SU-DHL-6 (cell line): ENCODE measurements around the gene SLC7A7.
"Not testable (repeated sequence)": the region's sequence is repeated elsewhere in the genome, so short reads cannot be mapped to it uniquely, and the experiment has no call there.

Experiments used
- H2AFZ ChIP-seq: fragments of 200-600 bp; sonication (generic); 2 replicates; pipeline ENCODE4 v1.6.1; 2014; ENCODE audit warnings: low read depth, mild to moderate bottlenecking, moderate library complexity, mixed read lengths, antibody characterized with exemption, low read length; ENCODE audit not compliant: severe bottlenecking
- H3F3A ChIP-seq: fragments of 200-600 bp; shearing (Covaris generic); 2 replicates; pipeline ENCODE4 v1.6.0; 2016; ENCODE audit warnings: antibody characterized with exemption, mild to moderate bottlenecking; ENCODE audit not compliant: insufficient read depth
- H3K27ac ChIP-seq: fragments of 200-600 bp; sonication (generic); 2 replicates; pipeline ENCODE4 v1.5.1; 2016; ENCODE audit warnings: low read depth, mild to moderate bottlenecking, low read length, moderate library complexity, mixed read lengths
- H3K27me3 ChIP-seq: fragments of 200-600 bp; sonication (generic), shearing (Covaris generic); 2 replicates; pipeline ENCODE4 v1.6.0; 2014; ENCODE audit warnings: mild to moderate bottlenecking, low read length
- H3K36me3 ChIP-seq: fragments of 200-600 bp; sonication (generic); 2 replicates; pipeline ENCODE4 v1.6.1; 2014; ENCODE audit warnings: mild to moderate bottlenecking, low read length, mixed read lengths
- H3K4me2 ChIP-seq: fragments of 300-600, 200-600 bp; shearing (Covaris generic), sonication (generic); 2 replicates; pipeline ENCODE4 v1.6.0; 2014; ENCODE audit warnings: low read length, low read depth, mild to moderate bottlenecking; ENCODE audit not compliant: poor library complexity, severe bottlenecking
- H3K4me3 ChIP-seq: fragments of 200-600 bp; sonication (generic); 2 replicates; pipeline ENCODE4 v1.5.1; 2014; ENCODE audit warnings: antibody characterized with exemption, low read length, mild to moderate bottlenecking, mixed read lengths; ENCODE audit not compliant: insufficient read depth, poor library complexity, severe bottlenecking
- H3K79me2 ChIP-seq: fragments of 200-600 bp; sonication (generic); 2 replicates; pipeline ENCODE4 v1.6.1; 2014; ENCODE audit warnings: mild to moderate bottlenecking, low read length, moderate library complexity; ENCODE audit not compliant: insufficient read depth
- H3K9ac ChIP-seq: fragments of 200-600 bp; sonication (generic); 2 replicates; pipeline ENCODE4 v1.7.0; 2014; ENCODE audit warnings: mild to moderate bottlenecking, low read length
- H3K9me2 ChIP-seq: fragments of 200-600 bp; sonication (generic); replicated peaks from 2 replicates; pipeline ENCODE4 v1.6.1; 2014; ENCODE audit warnings: low read length; ENCODE audit not compliant: insufficient read depth
- H3K9me3 ChIP-seq: fragments of 200-600 bp; sonication (generic); 2 replicates; pipeline ENCODE4 v1.6.1; 2014; ENCODE audit warnings: low read length, mixed read lengths; ENCODE audit not compliant: insufficient read depth
- H4K20me1 ChIP-seq: fragments of 200-600 bp; sonication (generic); 2 replicates; pipeline ENCODE4 v1.6.1; 2014; ENCODE audit warnings: low read depth, mild to moderate bottlenecking, antibody characterized with exemption, low read length, moderate library complexity, mixed read lengths
- CTCF ChIP-seq: fragments of 200-600 bp; sonication (generic); IDR thresholded peaks from one replicate; pipeline ENCODE4 v1.5.1; 2017; ENCODE audit warnings: antibody characterized with exemption, mild to moderate bottlenecking, low read length, moderate library complexity; ENCODE audit not compliant: insufficient read depth, poor library complexity, severe bottlenecking
- EZH2phosphoT487 ChIP-seq: fragments of 200-600 bp; sonication (generic), shearing (Covaris generic); conservative IDR thresholded peaks from 2 replicates; pipeline ENCODE4 v1.6.1; 2018; ENCODE audit warnings: mild to moderate bottlenecking, antibody characterized with exemption, low read length, moderate library complexity, mixed read lengths

Gene SLC7A7

GRCh38 chr14:22737052-22737451 lies 78.2 kb downstream of the SLC7A7 start:
- H3K9me2 ChIP-seq = no peaks in the 10 kb centered on the region
- no peaks in the 10 kb centered on the region for H3K36me3 ChIP-seq
- no peak overlapping the region for H3K9ac ChIP-seq
- H3K27ac ChIP-seq = no peak overlapping the region
- H3F3A ChIP-seq = no peaks in the 10 kb centered on the region
- TF ChIP-seq CTCF (no peak), EZH2phosphoT487 (no peak)
- no peaks in the 10 kb centered on the region for H3K79me2 ChIP-seq
- H3K9me3 ChIP-seq = no peaks in the 10 kb centered on the region
- no peaks in the 10 kb centered on the region for H4K20me1 ChIP-seq
- no peak overlapping the region for H3K4me2 ChIP-seq
- H3K27me3 ChIP-seq = no peaks in the 10 kb centered on the region
- H2AFZ ChIP-seq = no peak overlapping the region
- no peak overlapping the region for H3K4me3 ChIP-seq

GRCh38 chr14:22736384-22736783 lies 78.9 kb downstream of the SLC7A7 start:
- not testable (repeated sequence) for H2AFZ ChIP-seq, H3K4me3 ChIP-seq, H3K9me3 ChIP-seq, H4K20me1 ChIP-seq, H3K79me2 ChIP-seq, H3K27ac ChIP-seq, H3F3A ChIP-seq, H3K4me2 ChIP-seq, H3K27me3 ChIP-seq, H3K36me3 ChIP-seq, H3K9me2 ChIP-seq, H3K9ac ChIP-seq

GRCh38 chr14:22735096-22735495 lies 80.1 kb downstream of the SLC7A7 start:
- no peak for TF ChIP-seq CTCF
- TF ChIP-seq EZH2phosphoT487 = no peak
- H3K36me3 ChIP-seq = no peaks in the 10 kb centered on the region
- H3K4me3 ChIP-seq = no peak overlapping the region
- no peak overlapping the region for H3K4me2 ChIP-seq
- no peaks in the 10 kb centered on the region for H3F3A ChIP-seq
- no peaks in the 10 kb centered on the region for H3K9me2 ChIP-seq
- no peaks in the 10 kb centered on the region for H3K9me3 ChIP-seq
- no peak overlapping the region for H3K9ac ChIP-seq
- H3K27me3 ChIP-seq = no peaks in the 10 kb centered on the region
- no peaks in the 10 kb centered on the region for H4K20me1 ChIP-seq
- no peak overlapping the region for H3K27ac ChIP-seq
- no peak overlapping the region for H2AFZ ChIP-seq
- H3K79me2 ChIP-seq = no peaks in the 10 kb centered on the region

GRCh38 chr14:22733829-22734228 lies 81.4 kb downstream of the SLC7A7 start:
- TF ChIP-seq CTCF (no peak), EZH2phosphoT487 (no peak)
- Histone ChIP-seq H3K4me2 (no peak overlapping the region), H3K9me3 (no peaks in the 10 kb centered on the region), H4K20me1 (no peaks in the 10 kb centered on the region), H3K4me3 (no peak overlapping the region), H3F3A (no peaks in the 10 kb centered on the region), H3K36me3 (no peaks in the 10 kb centered on the region), H3K9me2 (no peaks in the 10 kb centered on the region), H2AFZ (no peak overlapping the region), H3K9ac (no peak overlapping the region), H3K27me3 (no peaks in the 10 kb centered on the region), H3K27ac (no peak overlapping the region), H3K79me2 (no peaks in the 10 kb centered on the region)

GRCh38 chr14:22732062-22732461 lies 83.2 kb downstream of the SLC7A7 start:
- H3K27me3 ChIP-seq, H4K20me1 ChIP-seq, H3K27ac ChIP-seq, H3K9ac ChIP-seq, H3K36me3 ChIP-seq, H3K9me3 ChIP-seq, H3K79me2 ChIP-seq, H3K4me2 ChIP-seq, H3K4me3 ChIP-seq, H2AFZ ChIP-seq, H3F3A ChIP-seq, H3K9me2 ChIP-seq: not testable (repeated sequence)
